Measurements from ENCODE around the gene ZFYVE1. TPM values are rescaled to one million over a fixed set of nuclear protein-coding genes. Genes with fewer than 3 reads are reported as not detected.
"Not testable (repeated sequence)": the region's sequence is repeated elsewhere in the genome, so short reads cannot be mapped to it uniquely, and the experiment has no call there.

ZFYVE1 gene
- total and polyA plus RNA-seq, 10 of the 15 experiments (the other 5 are each of a cell fraction or from before 2014, with no cell fraction given), result 1.2 to 13.3 (median 6.4) TPM

DNA sequence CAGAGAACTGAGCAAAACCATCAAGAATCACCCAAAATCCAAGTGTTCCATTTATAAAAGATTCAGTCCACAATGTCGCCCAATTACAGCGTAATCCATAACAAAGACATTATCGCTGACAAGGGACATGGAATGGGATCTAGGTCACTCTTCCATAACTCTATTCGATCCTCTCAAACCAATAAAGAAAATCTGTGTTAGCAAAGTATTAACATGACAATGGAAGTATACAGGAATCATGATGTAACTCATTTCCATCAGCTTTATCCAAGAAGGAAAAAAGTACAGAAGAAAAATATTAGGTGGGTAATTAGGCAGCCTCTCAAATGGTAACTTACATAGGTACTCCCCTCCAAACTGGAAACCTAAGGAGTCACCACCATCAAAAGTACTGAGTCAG lies 4.9 kb downstream of the ZFYVE1 start (continued):
- no peak for TF ChIP-seq BCL11A (IDR thresholded peaks at IDR 0.05; ENCODE audit: low read depth, low read length)

GRCh38 chr14:73016011-73016410 lies 10.9 kb downstream of the ZFYVE1 start:
- H3K79me2 ChIP-seq (ENCODE audit: control insufficient read depth, insufficient read depth, low read length); H3K4me3 ChIP-seq; H3K9me3 ChIP-seq (replicated peaks; ENCODE audit: control insufficient read depth, insufficient read depth, low read length); BruUV-seq (replicated peaks); H3K27me3 ChIP-seq (replicated peaks in 1 of 2; ENCODE audit: control insufficient read depth in 2 of 2, insufficient read depth in 2 of 2, low read length in 1 of 2); H3K9ac ChIP-seq (ENCODE audit: control insufficient read depth, insufficient read depth, low read length); in situ Hi-C loops (cut with MboI); RAD21 ChIA-PET (ENCODE audit: unreplicated experiment); H3K36me3 ChIP-seq (ENCODE audit: control insufficient read depth in 2 of 2, insufficient read depth in 2 of 2, low read length in 1 of 2); H2AFZ ChIP-seq (ENCODE audit: control insufficient read depth, low read depth, low read length); H4K20me1 ChIP-seq (ENCODE audit: control insufficient read depth, insufficient read depth); ATAC-seq; FAIRE-seq; H3K27ac ChIP-seq (ENCODE audit: control insufficient read depth, insufficient read depth); CTCF ChIA-PET; DNase-seq (ENCODE audit: low read depth, low spot score); H3K4me2 ChIP-seq (ENCODE audit: control insufficient read depth, insufficient read depth): not testable (repeated sequence)
- ChIA-PET POLR2A (interaction anchor here (0.6 kb wide), 1 partner anchor 13 kb away, joined by 4 read pairs; no protein-coding TSS in a partner anchor), SMC1A (ENCODE audit: uncharacterized antibody, unreplicated experiment) (interaction anchor here (1.2 to 3.9 kb wide), 2 partner anchors 10 to 11 kb away, joined by 3 to 23 read pairs; partner anchors contain the start of gene ZFYVE1)
- 97% methylated on average over 10 of the region's 10 CpGs for WGBS (ENCODE audit: insufficient coverage, insufficient replicate concordance, low lambda C conversion rate, missing lambda C conversion rate)
- H3K4me1 ChIP-seq (ENCODE audit: control insufficient read depth, insufficient read depth, low read length), result peaks cover 12% of the 10 kb centered on the region
- intact Hi-C loops (cut with micrococcal nuclease; ENCODE audit: unreplicated experiment), result loop anchor here (5.0 kb wide), 1 partner anchor 41 kb away; the partner anchor contains the start of gene RBM25

- H3K4me1 ChIP-seq (ENCODE audit: control insufficient read depth, insufficient read depth, low read length), result peaks cover 12% of the 10 kb centered on the region
- in situ Hi-C loops (cut with MboI); H3K79me2 ChIP-seq (ENCODE audit: control insufficient read depth, insufficient read depth, low read length); H3K36me3 ChIP-seq (ENCODE audit: control insufficient read depth in 2 of 2, insufficient read depth in 2 of 2, low read length in 1 of 2); FAIRE-seq; H2AFZ ChIP-seq (ENCODE audit: control insufficient read depth, low read depth, low read length); H4K20me1 ChIP-seq (ENCODE audit: control insufficient read depth, insufficient read depth); H3K4me3 ChIP-seq; H3K4me2 ChIP-seq (ENCODE audit: control insufficient read depth, insufficient read depth); BruUV-seq (replicated peaks); DNase-seq (ENCODE audit: low read depth, low spot score); H3K9me3 ChIP-seq (replicated peaks; ENCODE audit: control insufficient read depth, insufficient read depth, low read length); H3K27ac ChIP-seq (ENCODE audit: control insufficient read depth, insufficient read depth); H3K27me3 ChIP-seq (replicated peaks in 1 of 2; ENCODE audit: control insufficient read depth in 2 of 2, insufficient read depth in 2 of 2, low read length in 1 of 2); H3K9ac ChIP-seq (ENCODE audit: control insufficient read depth, insufficient read depth, low read length); RAD21 ChIA-PET (ENCODE audit: unreplicated experiment); ATAC-seq: not testable (repeated sequence)
- 97% methylated on average over 14 of the region's 14 CpGs for WGBS (ENCODE audit: insufficient coverage, insufficient replicate concordance, low lambda C conversion rate, missing lambda C conversion rate)
- ChIA-PET POLR2A (interaction anchor here (0.6 to 3.1 kb wide), 3 partner anchors 10 to 43 kb away, joined by 4 to 26 read pairs (median 4); partner anchors contain the start of genes RBM25 and ZFYVE1), SMC1A (ENCODE audit: uncharacterized antibody, unreplicated experiment) (interaction anchor here (1.1 to 3.9 kb wide), 4 partner anchors 9 to 216 kb away, joined by 3 to 23 read pairs (median 3); partner anchors contain the start of gene ZFYVE1), CTCF (interaction anchor here (1.5 kb wide), 1 partner anchor 8 kb away, joined by 6 read pairs; no protein-coding TSS in a partner anchor)
- intact Hi-C loops (cut with micrococcal nuclease; ENCODE audit: unreplicated experiment), result loop anchor here (1.0 to 5.0 kb wide), 2 partner anchors 9 to 42 kb away; partner anchors contain the start of gene RBM25
These were observed 11.4 kb downstream of the ZFYVE1 start for GRCh38 chr14:73015552-73015951.

Data from GM12878 (cell line).